GM18505 (cell line): ENCODE measurements around the gene ADAD2.
"Not testable (repeated sequence)": the region's sequence is repeated elsewhere in the genome, so short reads cannot be mapped to it uniquely, and the experiment has no call there.

Experiments used
- ATAC-seq: cut with Tn5 transposase; IDR thresholded peaks from one replicate; pipeline ENCODE4 v1.9.1; 2021; ENCODE audit not compliant: unreplicated experiment
- POLR2A ChIP-seq: IDR thresholded peaks from 4 replicates; pipeline ENCODE4 v1.6.1; 2011; ENCODE audit warnings: borderline replicate concordance; ENCODE audit not compliant: insufficient read depth, insufficient read length; ENCODE audit errors: extremely low read depth

Gene ADAD2

GRCh38 chr16:84214451-84215066 lies 23.6 kb downstream of the ADAD2 start:
- no peak for ATAC-seq

GRCh38 chr16:84215531-84215930 lies 24.6 kb downstream of the ADAD2 start:
- no peak for ATAC-seq
- no peak for TF ChIP-seq POLR2A

More at GRCh38 chr16:84214451-84215066, 23.6 kb downstream of the ADAD2 start:
- TF ChIP-seq POLR2A: no peak

- not testable (repeated sequence) for ATAC-seq
Observed at GRCh38 chr16:84216144-84216543, 25.2 kb downstream of the ADAD2 start.

- no peak for TF ChIP-seq POLR2A
- no peak for ATAC-seq
Observed at GRCh38 chr16:84218176-84218823, 27.3 kb downstream of the ADAD2 start.

GRCh38 chr16:84218956-84219355 lies 28.0 kb downstream of the ADAD2 start:
- no peak for ATAC-seq
- no peak for TF ChIP-seq POLR2A

- no peak for TF ChIP-seq POLR2A
- ATAC-seq: no peak
Observed at GRCh38 chr16:84220851-84221250, 29.9 kb downstream of the ADAD2 start.

- TF ChIP-seq POLR2A: no peak
- no peak for ATAC-seq
Observed at GRCh38 chr16:84223456-84223855, 32.5 kb downstream of the ADAD2 start.

- no peak for TF ChIP-seq POLR2A
- ATAC-seq: no peak
Observed at GRCh38 chr16:84224554-84224953, 33.6 kb downstream of the ADAD2 start.

- TF ChIP-seq POLR2A: no peak
- ATAC-seq: no peak
Observed at GRCh38 chr16:84225126-84225525, 34.2 kb downstream of the ADAD2 start.

- ATAC-seq: no peak
- TF ChIP-seq POLR2A: no peak
Observed at GRCh38 chr16:84225571-84225970, 34.6 kb downstream of the ADAD2 start.

GRCh38 chr16:84226026-84226425 lies 35.1 kb downstream of the ADAD2 start:
- no peak for ATAC-seq
- TF ChIP-seq POLR2A: no peak

GRCh38 chr16:84227548-84227947 lies 36.6 kb downstream of the ADAD2 start:
- no peak for TF ChIP-seq POLR2A
- no peak for ATAC-seq

- TF ChIP-seq POLR2A: no peak
- ATAC-seq: no peak
Observed at GRCh38 chr16:84228256-84228838, 37.4 kb downstream of the ADAD2 start.

GRCh38 chr16:84229471-84229870 lies 38.5 kb downstream of the ADAD2 start:
- ATAC-seq: no peak
- no peak for TF ChIP-seq POLR2A

GRCh38 chr16:84232060-84232459 lies 41.1 kb downstream of the ADAD2 start:
- TF ChIP-seq POLR2A: no peak

GRCh38 chr16:84232969-84233368 lies 42.0 kb downstream of the ADAD2 start:
- TF ChIP-seq POLR2A: no peak
- ATAC-seq: no peak

More at GRCh38 chr16:84232060-84232459, 41.1 kb downstream of the ADAD2 start:
- ATAC-seq: no peak
